Loucy (cell line): ENCODE data around the gene GRID1.

Experiments
- EZH2phosphoT487 ChIP-seq: fragments of 200-600 bp; IDR thresholded peaks from 2 replicates; pipeline ENCODE4 v1.6.1; 2018; ENCODE audit warnings: antibody characterized with exemption, mild to moderate bottlenecking, moderate library complexity, borderline replicate concordance
- TF ChIP-seq, protein P1 (sequence below): fragments of 200-600 bp; sonication (generic); conservative IDR thresholded peaks from 2 replicates; pipeline ENCODE4 v1.5.1; 2014; ENCODE audit warnings: mild to moderate bottlenecking, antibody characterized with exemption, low read length

DNA sequence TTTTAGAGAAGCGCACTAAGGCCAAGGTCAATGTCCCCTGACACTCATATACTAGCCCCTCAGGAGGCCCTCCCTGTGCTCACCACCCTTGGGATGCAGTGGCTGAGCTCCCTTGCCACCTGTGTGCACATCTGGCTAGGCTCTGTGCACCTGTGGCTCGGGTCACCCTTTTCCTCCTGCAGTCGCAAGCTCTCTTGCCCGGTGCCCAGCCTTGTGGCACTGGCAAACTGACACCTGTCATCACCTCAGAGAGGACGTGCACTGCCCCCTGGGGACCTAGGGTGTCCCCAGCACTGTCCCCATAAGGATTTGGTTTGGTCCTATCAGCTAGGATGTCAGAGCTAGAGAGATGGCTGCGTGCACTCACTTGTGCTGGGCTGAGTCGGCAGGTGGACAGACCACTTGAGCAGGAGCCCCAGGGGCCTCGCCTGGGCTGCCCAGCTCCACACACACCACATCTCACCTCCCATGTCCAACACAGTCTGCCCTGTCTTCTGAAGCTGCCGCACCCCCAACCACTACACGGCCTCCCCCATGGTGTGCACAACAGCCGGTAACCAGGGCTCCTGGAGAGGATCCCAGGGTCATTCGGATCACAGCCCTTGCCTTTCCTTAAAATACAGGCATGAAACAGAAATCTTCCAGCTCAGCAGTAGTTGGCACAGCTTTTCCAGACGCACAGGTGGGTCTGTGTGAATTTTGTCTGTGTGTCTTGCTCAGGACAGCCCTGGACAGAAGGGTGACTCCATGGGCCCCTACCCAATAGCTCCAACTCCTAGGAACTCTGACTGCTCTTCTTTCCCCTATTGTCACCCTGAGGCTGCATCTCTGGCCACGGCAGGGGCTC is 111.0 kb downstream of the GRID1 start:
- TF ChIP-seq, protein P1, sequence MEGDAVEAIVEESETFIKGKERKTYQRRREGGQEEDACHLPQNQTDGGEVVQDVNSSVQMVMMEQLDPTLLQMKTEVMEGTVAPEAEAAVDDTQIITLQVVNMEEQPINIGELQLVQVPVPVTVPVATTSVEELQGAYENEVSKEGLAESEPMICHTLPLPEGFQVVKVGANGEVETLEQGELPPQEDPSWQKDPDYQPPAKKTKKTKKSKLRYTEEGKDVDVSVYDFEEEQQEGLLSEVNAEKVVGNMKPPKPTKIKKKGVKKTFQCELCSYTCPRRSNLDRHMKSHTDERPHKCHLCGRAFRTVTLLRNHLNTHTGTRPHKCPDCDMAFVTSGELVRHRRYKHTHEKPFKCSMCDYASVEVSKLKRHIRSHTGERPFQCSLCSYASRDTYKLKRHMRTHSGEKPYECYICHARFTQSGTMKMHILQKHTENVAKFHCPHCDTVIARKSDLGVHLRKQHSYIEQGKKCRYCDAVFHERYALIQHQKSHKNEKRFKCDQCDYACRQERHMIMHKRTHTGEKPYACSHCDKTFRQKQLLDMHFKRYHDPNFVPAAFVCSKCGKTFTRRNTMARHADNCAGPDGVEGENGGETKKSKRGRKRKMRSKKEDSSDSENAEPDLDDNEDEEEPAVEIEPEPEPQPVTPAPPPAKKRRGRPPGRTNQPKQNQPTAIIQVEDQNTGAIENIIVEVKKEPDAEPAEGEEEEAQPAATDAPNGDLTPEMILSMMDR = no peak
- no peak for TF ChIP-seq EZH2phosphoT487
